OCI-LY7 (cell line): ENCODE measurements around the gene CCDC102A. TPM values are rescaled to one million over a fixed set of nuclear protein-coding genes. Genes with fewer than 3 reads are reported as not detected.

Source experiments
- BruUV-seq: library from RNA; stranded (reverse); fragments of 400-500 nt; replicated peaks from 2 replicates; lab custom pipeline; 2021; lab: Mats Ljungman, UMichigan
- CTCF ChIA-PET: fragments of 300-600 bp; sonication (Branson Sonifier 250); formaldehyde crosslinking; loops from one replicate; lab custom pipeline; 2022; ENCODE audit warnings: antibody characterized with exemption; ENCODE audit not compliant: unreplicated experiment; lab: Charles Lee
- POLR2A ChIA-PET: fragments of 300-600 bp; sonication (Branson Sonifier 250); formaldehyde crosslinking; loops from one replicate; lab custom pipeline; 2022; ENCODE audit warnings: antibody characterized with exemption; lab: Charles Lee
- DNase-seq: peaks from one replicate; pipeline ENCODE4 v3.0.0-alpha.2; 2015; ENCODE audit warnings: low spot score
- H2AFZ ChIP-seq: fragments of 200-600 bp; sonication (generic), shearing (Covaris generic); 2 replicates; pipeline ENCODE4 v1.6.1; 2014; ENCODE audit warnings: mild to moderate bottlenecking, antibody characterized with exemption, low read length, moderate library complexity
- H3K27ac ChIP-seq: fragments of 200-600 bp; sonication (generic); 2 replicates; pipeline ENCODE4 v1.5.1; 2014; ENCODE audit warnings: mixed run types, low read depth, mild to moderate bottlenecking, moderate library complexity, low read length, inconsistent platforms; ENCODE audit not compliant: poor library complexity, severe bottlenecking
- H3K36me3 ChIP-seq: fragments of 200-600 bp; sonication (generic); 2 replicates; pipeline ENCODE4 v1.6.1; 2014; ENCODE audit warnings: mild to moderate bottlenecking, antibody characterized with exemption, low read length, moderate library complexity, mixed read lengths; ENCODE audit not compliant: insufficient read depth
- H3K4me1 ChIP-seq: fragments of 200-600 bp; sonication (generic); 2 replicates; pipeline ENCODE4 v1.5.1; 2014; ENCODE audit warnings: mild to moderate bottlenecking, low read length; ENCODE audit not compliant: insufficient read depth, poor library complexity, severe bottlenecking
- H3K4me2 ChIP-seq: fragments of 200-600 bp; sonication (generic); 2 replicates; pipeline ENCODE4 v1.6.1; 2014; ENCODE audit warnings: mild to moderate bottlenecking, low read length
- H3K4me3 ChIP-seq: fragments of 200-600 bp; sonication (generic); 2 replicates; pipeline ENCODE4 v1.5.1; 2014; ENCODE audit warnings: mild to moderate bottlenecking, low read depth, low read length; ENCODE audit not compliant: poor library complexity, severe bottlenecking
- H3K79me2 ChIP-seq: fragments of 200-600 bp; sonication (generic); 2 replicates; pipeline ENCODE4 v1.6.1; 2016; ENCODE audit warnings: low read depth, mild to moderate bottlenecking, low read length, moderate library complexity, mixed read lengths; ENCODE audit not compliant: insufficient read depth
- H3K9me2 ChIP-seq: fragments of 200-600 bp; sonication (generic); 2 replicates; pipeline ENCODE4 v1.6.1; 2016; ENCODE audit warnings: mild to moderate bottlenecking, low read length, mixed read lengths; ENCODE audit not compliant: insufficient read depth
- H3K9me3 ChIP-seq: fragments of 200-600 bp; sonication (generic); 2 replicates; pipeline ENCODE4 v1.6.1; 2014; ENCODE audit warnings: mild to moderate bottlenecking, mixed run types, low read length, mixed read lengths
- H4K20me1 ChIP-seq: fragments of 200-600 bp; sonication (generic); 2 replicates; pipeline ENCODE4 v1.6.1; 2014; ENCODE audit warnings: mild to moderate bottlenecking, antibody characterized with exemption, low read length, moderate library complexity, mixed read lengths; ENCODE audit not compliant: insufficient read depth
- EZH2phosphoT487 ChIP-seq: fragments of 200-600 bp; sonication (generic); IDR thresholded peaks from 2 replicates; pipeline ENCODE4 v1.6.1; 2018; ENCODE audit warnings: low read depth, borderline replicate concordance, mild to moderate bottlenecking, mixed run types, antibody characterized with exemption, low read length, moderate library complexity, mixed read lengths
- intact Hi-C: fragments of 100-400 bp; cut with micrococcal nuclease; formaldehyde crosslinking; loops from one replicate; pipeline ENCODE4 v1.10.0; 2022; ENCODE audit not compliant: unreplicated experiment
- total RNA-seq, 2 experiments: library from RNA; depleted of rRNA in 1 of 2; stranded (reverse); fragments of >200 nt in 1 of 2; shearing (Covaris generic) in 1 of 2; gene quantifications; 2 replicates each; pipeline ENCODE4 v1.2.3, GENCODE V29; 2014 to 2022
- TF ChIP-seq, protein P1 (sequence below): fragments of 200-600 bp; sonication (generic); conservative IDR thresholded peaks from 2 replicates; pipeline ENCODE4 v1.5.1; 2014; ENCODE audit warnings: mild to moderate bottlenecking, antibody characterized with exemption, low read length, moderate library complexity, mixed read lengths

CCDC102A gene
- total RNA-seq, 2 experiments from 2014 or later, result 4.2 to 7.1 TPM

DNA sequence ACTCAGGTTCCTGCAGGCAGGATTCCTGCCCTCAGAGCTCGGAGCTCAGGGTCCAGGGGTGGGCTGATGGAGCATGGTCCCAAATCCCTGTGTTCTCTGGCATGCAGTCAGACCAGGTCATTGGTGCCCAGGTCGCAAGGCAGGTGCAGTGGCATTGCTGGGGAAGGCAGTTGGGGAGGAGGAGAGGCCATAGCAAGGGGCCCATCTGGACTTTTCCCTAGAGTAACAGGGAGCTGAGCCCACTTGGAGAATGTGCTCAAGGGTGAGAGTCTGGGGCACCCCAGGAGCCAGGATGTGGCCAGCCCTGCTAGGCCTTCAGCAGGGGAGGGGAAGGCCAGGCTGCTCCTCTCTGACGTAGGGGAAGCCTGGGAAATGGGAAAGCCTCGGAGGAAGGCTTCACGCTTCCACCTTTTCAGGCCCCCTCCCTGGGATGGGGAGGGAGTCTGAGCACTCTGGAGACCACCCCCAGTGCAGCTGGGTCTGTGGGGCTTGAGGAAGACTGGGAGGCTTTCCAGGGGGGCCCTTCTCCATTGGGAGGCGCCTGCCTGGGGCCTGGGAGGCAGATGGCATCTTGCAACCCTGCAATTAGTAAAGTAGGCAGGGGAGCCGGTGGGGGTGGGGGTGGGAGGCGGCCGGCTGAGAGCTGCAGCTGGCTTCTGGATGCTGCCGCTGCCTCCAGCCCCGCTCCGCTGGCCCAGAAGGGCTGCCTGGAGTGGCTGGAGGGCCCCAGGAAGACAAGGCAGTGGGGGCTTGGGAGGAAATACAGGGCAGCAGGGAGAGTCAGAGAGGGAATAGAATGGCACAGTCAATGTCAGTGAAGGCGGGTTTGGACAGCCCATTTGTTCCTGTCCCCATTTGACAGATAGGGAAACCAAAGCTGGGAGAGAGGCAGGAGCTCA lies 29.0 kb downstream of the CCDC102A start:
- POLR2A ChIA-PET, result no interaction called here

DNA sequence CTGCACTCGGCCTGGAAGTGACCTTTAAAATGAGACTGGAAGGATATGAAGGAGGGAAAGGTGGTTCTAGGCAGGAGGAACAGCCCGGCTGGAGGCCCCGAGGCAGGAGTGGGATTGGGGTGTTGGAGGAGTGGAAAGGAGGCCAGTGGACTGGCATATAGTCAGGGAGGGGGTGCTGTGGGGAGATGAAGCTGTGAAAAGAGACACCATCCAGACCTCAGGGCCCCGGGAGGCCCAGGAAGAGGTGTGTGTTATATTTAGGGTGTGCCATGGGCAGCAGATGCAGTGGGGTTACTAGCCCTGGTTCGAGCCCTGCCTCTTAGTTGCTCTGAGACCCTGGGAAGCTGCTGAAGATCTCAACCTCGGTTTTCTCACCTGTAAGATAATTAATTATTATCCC lies 31.2 kb downstream of the CCDC102A start:
- POLR2A ChIA-PET, result no interaction called here
- Histone ChIP-seq H2AFZ (no peak overlapping the region), H3K4me2 (no peak overlapping the region), H3K9me2 (no peaks in the 10 kb centered on the region), H3K9me3 (no peaks in the 10 kb centered on the region), H3K79me2 (no peaks in the 10 kb centered on the region), H3K36me3 (no peaks in the 10 kb centered on the region), H3K4me1 (no peaks in the 10 kb centered on the region), H3K27ac (no peak overlapping the region), H4K20me1 (no peaks in the 10 kb centered on the region), H3K4me3 (no peak overlapping the region)
- no peak for DNase-seq
- BruUV-seq, result no TSS peak
- CTCF ChIA-PET, result no interaction called here
- intact Hi-C loops, result no loop called here
- no peak for TF ChIP-seq EZH2phosphoT487
- TF ChIP-seq, protein P1, sequence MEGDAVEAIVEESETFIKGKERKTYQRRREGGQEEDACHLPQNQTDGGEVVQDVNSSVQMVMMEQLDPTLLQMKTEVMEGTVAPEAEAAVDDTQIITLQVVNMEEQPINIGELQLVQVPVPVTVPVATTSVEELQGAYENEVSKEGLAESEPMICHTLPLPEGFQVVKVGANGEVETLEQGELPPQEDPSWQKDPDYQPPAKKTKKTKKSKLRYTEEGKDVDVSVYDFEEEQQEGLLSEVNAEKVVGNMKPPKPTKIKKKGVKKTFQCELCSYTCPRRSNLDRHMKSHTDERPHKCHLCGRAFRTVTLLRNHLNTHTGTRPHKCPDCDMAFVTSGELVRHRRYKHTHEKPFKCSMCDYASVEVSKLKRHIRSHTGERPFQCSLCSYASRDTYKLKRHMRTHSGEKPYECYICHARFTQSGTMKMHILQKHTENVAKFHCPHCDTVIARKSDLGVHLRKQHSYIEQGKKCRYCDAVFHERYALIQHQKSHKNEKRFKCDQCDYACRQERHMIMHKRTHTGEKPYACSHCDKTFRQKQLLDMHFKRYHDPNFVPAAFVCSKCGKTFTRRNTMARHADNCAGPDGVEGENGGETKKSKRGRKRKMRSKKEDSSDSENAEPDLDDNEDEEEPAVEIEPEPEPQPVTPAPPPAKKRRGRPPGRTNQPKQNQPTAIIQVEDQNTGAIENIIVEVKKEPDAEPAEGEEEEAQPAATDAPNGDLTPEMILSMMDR, result no peak

More for the DNA sequence above, 29.0 kb downstream of the CCDC102A start:
- no peak overlapping the region for H3K4me2 ChIP-seq
- TF ChIP-seq, protein P1, result no peak
- no peak for TF ChIP-seq EZH2phosphoT487
- intact Hi-C loops, result no loop called here
- no peaks in the 10 kb centered on the region for H3K9me2 ChIP-seq
- H3K9me3 ChIP-seq, result no peaks in the 10 kb centered on the region
- H3K4me3 ChIP-seq, result no peak overlapping the region
- CTCF ChIA-PET, result no interaction called here
- no peaks in the 10 kb centered on the region for H3K4me1 ChIP-seq
- no peaks in the 10 kb centered on the region for H3K79me2 ChIP-seq
- H3K36me3 ChIP-seq, result no peaks in the 10 kb centered on the region
- BruUV-seq, result no TSS peak
- no peak overlapping the region for H2AFZ ChIP-seq
- DNase-seq, result no peak
- no peak overlapping the region for H3K27ac ChIP-seq
- no peaks in the 10 kb centered on the region for H4K20me1 ChIP-seq

DNA sequence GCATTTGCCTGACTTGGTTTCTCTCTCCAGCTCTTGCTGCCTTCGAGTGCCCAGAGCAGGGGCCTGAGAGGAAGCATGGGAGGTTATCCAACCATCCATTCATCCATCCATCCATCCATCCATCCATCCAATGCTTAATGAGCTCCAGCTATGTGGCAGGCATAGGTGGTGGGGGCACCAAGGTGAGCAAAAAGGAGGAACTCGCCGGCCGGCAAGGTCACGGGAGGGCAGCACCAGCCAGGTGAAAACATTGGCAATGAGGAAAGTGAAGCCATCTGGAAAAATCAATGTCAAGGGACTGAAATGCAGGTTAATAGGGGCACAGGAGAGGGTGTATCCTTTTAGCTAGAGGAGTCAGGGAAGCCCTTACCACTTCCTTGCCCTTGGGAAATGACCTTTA lies 31.9 kb downstream of the CCDC102A start:
- POLR2A ChIA-PET, result no interaction called here
- DNase-seq, result no peak
- no TSS peak for BruUV-seq
- CTCF ChIA-PET, result interaction anchor here (0.6 kb wide), 1 partner anchor 17 kb away, joined by 4 read pairs; no protein-coding TSS in a partner anchor
- Histone ChIP-seq H3K4me1 (no peaks in the 10 kb centered on the region), H3K9me2 (no peaks in the 10 kb centered on the region), H3K79me2 (no peaks in the 10 kb centered on the region), H3K27ac (no peak overlapping the region), H4K20me1 (no peaks in the 10 kb centered on the region), H2AFZ (no peak overlapping the region), H3K4me2 (no peak overlapping the region), H3K36me3 (no peaks in the 10 kb centered on the region), H3K4me3 (no peak overlapping the region), H3K9me3 (no peaks in the 10 kb centered on the region)
- no peak for TF ChIP-seq EZH2phosphoT487
- TF ChIP-seq, protein P1, result no peak
- intact Hi-C loops, result no loop called here
